Osteocyte (in vitro differentiated cells): Measurements from ENCODE around the gene PAX5. TPM values are rescaled to one million over a fixed set of nuclear protein-coding genes. Genes with fewer than 3 reads are reported as not detected.

Experiments
- DNase-seq: peaks from one replicate; pipeline ENCODE4 v3.0.0; 2021; ENCODE audit warnings: mixed read lengths; ENCODE audit not compliant: unreplicated experiment; ENCODE audit errors: extremely low spot score
- H3K27ac Mint-ChIP-seq: one replicate; pipeline ENCODE4 v1.8.0; 2021; ENCODE audit warnings: mild to moderate bottlenecking, mixed read lengths; ENCODE audit not compliant: unreplicated experiment
- H3K27me3 Mint-ChIP-seq: one replicate; pipeline ENCODE4 v1.8.0; 2021; ENCODE audit warnings: mixed read lengths; ENCODE audit not compliant: unreplicated experiment
- H3K36me3 Mint-ChIP-seq: one replicate; pipeline ENCODE4 v1.8.0; 2021; ENCODE audit warnings: mixed read lengths; ENCODE audit not compliant: unreplicated experiment
- H3K4me1 Mint-ChIP-seq: one replicate; pipeline ENCODE4 v1.8.0; 2021; ENCODE audit warnings: mixed read lengths; ENCODE audit not compliant: unreplicated experiment
- H3K4me3 Mint-ChIP-seq: one replicate; pipeline ENCODE4 v1.8.0; 2021; ENCODE audit warnings: mild to moderate bottlenecking, moderate library complexity, mixed read lengths; ENCODE audit not compliant: unreplicated experiment
- H3K9me3 Mint-ChIP-seq: one replicate; pipeline ENCODE4 v1.8.0; 2021; ENCODE audit warnings: mixed read lengths; ENCODE audit not compliant: unreplicated experiment
- total RNA-seq: library from RNA; stranded (reverse); gene quantifications from 2 replicates; pipeline ENCODE4 v1.2.1, GENCODE V29; 2021
- TF ChIP-seq, protein P1 (sequence below): fragments of 200-600 bp; sonication (generic); IDR thresholded peaks from 2 replicates; pipeline ENCODE4 v1.5.0; 2021; ENCODE audit warnings: antibody characterized with exemption, mild to moderate bottlenecking, moderate library complexity

PAX5 gene
- total RNA-seq, 1 donor from 2014 or later, result not detected

DNA sequence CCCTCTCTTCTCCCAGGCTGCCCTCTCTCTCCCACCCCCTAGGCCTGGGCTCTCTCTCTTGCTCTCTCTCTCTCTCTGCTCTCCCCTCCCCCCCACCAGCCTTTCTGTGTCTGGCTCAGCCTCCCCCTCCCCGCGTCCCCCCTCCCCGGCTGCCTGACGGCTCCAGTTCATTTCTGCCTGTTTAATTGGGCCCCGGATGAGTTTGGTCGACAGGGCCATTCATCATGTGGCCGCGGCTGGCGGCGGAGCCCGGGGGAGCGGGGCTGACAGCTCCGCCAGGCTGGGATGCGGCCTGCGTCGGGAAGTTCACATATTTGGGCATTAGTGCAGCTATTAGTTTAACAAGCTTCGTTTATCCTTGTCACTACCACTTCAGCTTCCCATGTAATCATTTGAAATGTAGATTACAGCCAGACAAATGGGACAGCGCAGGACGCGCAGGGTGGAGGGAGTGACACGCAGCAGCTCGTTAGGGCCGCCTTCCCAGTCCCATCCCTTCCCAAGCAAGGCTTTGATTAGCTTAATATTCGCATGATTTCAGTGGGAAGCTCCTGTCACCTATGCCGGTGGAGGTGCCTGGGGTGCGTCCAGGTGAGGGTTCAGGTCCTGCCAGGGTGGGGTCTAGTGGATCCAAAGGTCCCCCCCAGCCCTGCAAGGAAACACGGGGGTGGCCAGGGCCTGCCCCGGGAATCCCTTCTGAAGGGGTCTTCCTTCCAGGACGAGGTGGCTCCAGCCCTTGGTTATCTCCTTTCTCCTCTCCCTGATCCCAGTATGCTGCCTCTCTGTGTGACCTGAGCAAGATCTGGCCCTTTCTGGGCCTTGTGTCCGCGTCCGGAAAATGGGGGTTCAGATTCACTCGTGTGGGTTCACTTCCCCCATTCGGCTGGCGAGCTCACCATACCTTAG is 214.8 kb downstream of the PAX5 start:
- H3K27ac Mint-ChIP-seq, result no peak overlapping the region
- no peak overlapping the region for H3K4me3 Mint-ChIP-seq
- no peak for DNase-seq
- peaks cover 52% of the 10 kb centered on the region for H3K27me3 Mint-ChIP-seq
- no peaks in the 10 kb centered on the region for H3K36me3 Mint-ChIP-seq
- no peaks in the 10 kb centered on the region for H3K9me3 Mint-ChIP-seq
- TF ChIP-seq, protein P1, sequence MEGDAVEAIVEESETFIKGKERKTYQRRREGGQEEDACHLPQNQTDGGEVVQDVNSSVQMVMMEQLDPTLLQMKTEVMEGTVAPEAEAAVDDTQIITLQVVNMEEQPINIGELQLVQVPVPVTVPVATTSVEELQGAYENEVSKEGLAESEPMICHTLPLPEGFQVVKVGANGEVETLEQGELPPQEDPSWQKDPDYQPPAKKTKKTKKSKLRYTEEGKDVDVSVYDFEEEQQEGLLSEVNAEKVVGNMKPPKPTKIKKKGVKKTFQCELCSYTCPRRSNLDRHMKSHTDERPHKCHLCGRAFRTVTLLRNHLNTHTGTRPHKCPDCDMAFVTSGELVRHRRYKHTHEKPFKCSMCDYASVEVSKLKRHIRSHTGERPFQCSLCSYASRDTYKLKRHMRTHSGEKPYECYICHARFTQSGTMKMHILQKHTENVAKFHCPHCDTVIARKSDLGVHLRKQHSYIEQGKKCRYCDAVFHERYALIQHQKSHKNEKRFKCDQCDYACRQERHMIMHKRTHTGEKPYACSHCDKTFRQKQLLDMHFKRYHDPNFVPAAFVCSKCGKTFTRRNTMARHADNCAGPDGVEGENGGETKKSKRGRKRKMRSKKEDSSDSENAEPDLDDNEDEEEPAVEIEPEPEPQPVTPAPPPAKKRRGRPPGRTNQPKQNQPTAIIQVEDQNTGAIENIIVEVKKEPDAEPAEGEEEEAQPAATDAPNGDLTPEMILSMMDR, result no peak
- H3K4me1 Mint-ChIP-seq, result no peaks in the 10 kb centered on the region

DNA sequence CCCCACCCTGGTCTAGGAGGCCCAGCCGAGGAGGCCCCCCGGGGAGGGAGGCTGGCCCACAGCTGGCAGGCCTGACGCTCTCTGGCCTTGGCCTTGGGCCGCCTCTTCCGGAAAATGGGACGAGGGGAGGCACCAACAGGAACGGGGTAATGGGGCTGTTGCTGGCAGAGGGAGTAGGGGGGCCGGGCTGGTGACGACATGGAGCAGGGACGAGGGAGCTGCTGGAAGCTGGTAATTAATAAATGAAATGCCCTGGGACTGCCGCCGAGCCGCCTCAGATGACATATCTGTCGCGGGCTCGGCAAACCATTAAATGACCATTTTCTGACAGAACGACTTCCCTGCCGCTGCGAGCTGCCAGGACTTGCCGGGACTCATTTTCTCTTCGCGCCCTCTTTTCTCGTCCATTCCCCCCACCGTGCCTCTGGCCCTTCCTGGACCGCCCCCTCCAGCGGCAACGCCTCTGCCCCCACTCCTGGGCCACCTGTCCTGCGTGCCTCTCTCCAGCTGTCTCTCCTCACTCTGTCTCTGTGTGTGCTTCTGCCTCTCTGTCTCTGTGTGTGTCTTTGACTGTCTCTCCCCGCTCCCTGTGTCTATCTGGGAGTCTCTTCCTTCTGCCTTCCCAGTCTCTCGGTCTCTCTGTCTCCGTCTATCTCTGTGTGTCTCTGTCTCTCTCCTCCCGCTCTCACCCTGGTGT is 215.7 kb downstream of the PAX5 start:
- H3K9me3 Mint-ChIP-seq, result no peaks in the 10 kb centered on the region
- peaks cover 51% of the 10 kb centered on the region for H3K27me3 Mint-ChIP-seq
- no peak overlapping the region for H3K4me3 Mint-ChIP-seq
- no peaks in the 10 kb centered on the region for H3K4me1 Mint-ChIP-seq
- no peak overlapping the region for H3K27ac Mint-ChIP-seq
- no peak for DNase-seq
- H3K36me3 Mint-ChIP-seq, result no peaks in the 10 kb centered on the region
- TF ChIP-seq, protein P1, result no peak

DNA sequence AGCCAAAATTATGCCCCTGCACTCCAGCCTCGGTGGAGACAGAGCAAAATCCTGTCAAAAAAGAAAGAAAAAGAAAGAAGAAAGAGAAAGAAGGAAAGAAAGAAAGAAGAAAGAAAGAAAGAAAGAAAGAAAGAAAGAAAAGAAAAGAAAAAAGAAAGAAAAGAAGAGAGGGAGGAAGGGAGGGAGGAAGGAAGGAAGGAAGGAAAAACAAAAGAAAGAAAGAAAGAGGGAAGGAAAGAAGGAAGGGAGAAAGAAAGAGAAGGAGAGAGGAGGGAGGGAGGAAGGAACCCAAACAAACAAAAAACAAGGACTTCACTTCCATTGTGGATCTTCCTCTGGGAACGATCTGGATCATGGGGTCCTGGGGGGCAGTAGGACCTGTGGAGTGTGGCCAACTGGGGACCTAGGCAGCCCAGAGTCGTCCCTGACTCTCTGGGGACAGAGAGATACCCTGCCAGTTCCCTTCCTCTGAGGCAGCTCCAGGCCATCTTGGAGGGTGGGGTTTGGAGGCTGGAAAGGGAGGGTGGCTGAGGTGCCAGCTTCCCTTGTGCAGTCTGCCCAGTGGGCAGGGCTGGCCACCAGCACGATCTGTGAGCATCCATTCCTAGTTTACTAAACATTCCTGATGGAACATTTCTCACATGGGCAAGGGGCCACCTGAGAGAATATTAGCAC is 216.8 kb downstream of the PAX5 start:
- no peak for DNase-seq
- Mint-ChIP-seq H3K4me1 (no peaks in the 10 kb centered on the region), H3K27ac (no peak overlapping the region), H3K9me3 (no peaks in the 10 kb centered on the region), H3K36me3 (no peaks in the 10 kb centered on the region), H3K27me3 (peaks cover 52% of the 10 kb centered on the region), H3K4me3 (no peak overlapping the region)
- TF ChIP-seq, protein P1, result no peak

DNA sequence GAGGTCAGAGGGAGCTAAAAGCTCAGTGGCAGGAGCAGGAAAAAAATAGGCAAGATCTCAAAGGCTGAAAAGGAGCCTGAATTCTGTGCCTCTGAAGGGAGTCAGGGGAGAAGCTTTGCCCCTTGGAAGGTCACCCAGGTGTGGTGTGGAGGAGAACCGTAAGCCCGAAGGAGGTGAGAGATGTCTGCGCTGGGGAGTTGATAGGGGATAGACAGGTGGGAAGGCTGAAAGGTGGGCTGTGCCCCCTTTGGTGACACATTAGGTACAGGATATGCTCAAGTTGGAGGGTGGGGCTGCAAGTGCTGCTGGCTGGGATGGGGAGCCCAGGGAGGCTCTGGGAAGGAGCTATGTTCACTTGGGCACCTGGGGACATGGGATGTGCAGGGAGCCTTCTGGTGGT is 217.7 kb downstream of the PAX5 start:
- H3K4me3 Mint-ChIP-seq, result no peak overlapping the region
- H3K27me3 Mint-ChIP-seq, result peaks cover 50% of the 10 kb centered on the region
- DNase-seq, result no peak
- no peak overlapping the region for H3K27ac Mint-ChIP-seq
- H3K36me3 Mint-ChIP-seq, result no peaks in the 10 kb centered on the region
- no peaks in the 10 kb centered on the region for H3K9me3 Mint-ChIP-seq
- no peaks in the 10 kb centered on the region for H3K4me1 Mint-ChIP-seq
- TF ChIP-seq, protein P1, result no peak
